ENCODE results near the gene CCND2. TPM values are rescaled to one million over a fixed set of nuclear protein-coding genes. Genes with fewer than 3 reads are reported as not detected.

The CCND2 gene
- total and polyA plus RNA-seq, 5 experiments from 2014 or later = 69.3 to 94.1 (median 89.3) TPM

- H3K4me1 Mint-ChIP-seq = no peaks in the 10 kb centered on the region
- peaks cover 0 to 3% (median 0%) of the 10 kb centered on the region in 3 donors for H3K36me3 Mint-ChIP-seq
- H3K9me3 Mint-ChIP-seq = peaks cover 0 to 5% (median 0%) of the 10 kb centered on the region in 9 donors
- H3K27ac Mint-ChIP-seq = no peak overlapping the region
- no peak overlapping the region for H3K4me3 Mint-ChIP-seq
- DNase-seq = no peak
- peaks cover 0 to 1% (median 0%) of the 10 kb centered on the region in 5 donors for H3K27me3 Mint-ChIP-seq
- no peak for ATAC-seq
- POLR2A ChIA-PET = no interaction called here
These were observed 11.9 kb upstream of the CCND2 start for GRCh38 chr12:4261655-4262054.

- H3K4me3 Mint-ChIP-seq = no peak overlapping the region
- POLR2A ChIA-PET = no interaction called here
- no peak overlapping the region for H3K27ac Mint-ChIP-seq
- no peaks in the 10 kb centered on the region for H3K9me3 Mint-ChIP-seq
- H3K4me1 Mint-ChIP-seq = peaks cover 4 to 11% (median 7%) of the 10 kb centered on the region in 4 donors
- H3K36me3 Mint-ChIP-seq = no peaks in the 10 kb centered on the region
- ATAC-seq (no peak), DNase-seq (no peak)
- peaks cover 0 to 5% (median 0%) of the 10 kb centered on the region in 5 donors for H3K27me3 Mint-ChIP-seq
These were observed 8.3 kb upstream of the CCND2 start for GRCh38 chr12:4265280-4265679.

- ATAC-seq (no peak), DNase-seq (no peak)
- POLR2A ChIA-PET = interaction anchor here (0.7 kb wide), 1 partner anchor 381 kb away, joined by 3 read pairs; no protein-coding TSS in a partner anchor
- no peaks in the 10 kb centered on the region for H3K36me3 Mint-ChIP-seq
- H3K4me3 Mint-ChIP-seq = no peak overlapping the region
- H3K27ac Mint-ChIP-seq = no peak overlapping the region
- no peaks in the 10 kb centered on the region for H3K9me3 Mint-ChIP-seq
- peaks cover 6 to 16% (median 9%) of the 10 kb centered on the region in 4 donors for H3K4me1 Mint-ChIP-seq
- peaks cover 0 to 5% (median 0%) of the 10 kb centered on the region in 5 donors for H3K27me3 Mint-ChIP-seq
These were observed 6.6 kb upstream of the CCND2 start for GRCh38 chr12:4266990-4267389.

DNA sequence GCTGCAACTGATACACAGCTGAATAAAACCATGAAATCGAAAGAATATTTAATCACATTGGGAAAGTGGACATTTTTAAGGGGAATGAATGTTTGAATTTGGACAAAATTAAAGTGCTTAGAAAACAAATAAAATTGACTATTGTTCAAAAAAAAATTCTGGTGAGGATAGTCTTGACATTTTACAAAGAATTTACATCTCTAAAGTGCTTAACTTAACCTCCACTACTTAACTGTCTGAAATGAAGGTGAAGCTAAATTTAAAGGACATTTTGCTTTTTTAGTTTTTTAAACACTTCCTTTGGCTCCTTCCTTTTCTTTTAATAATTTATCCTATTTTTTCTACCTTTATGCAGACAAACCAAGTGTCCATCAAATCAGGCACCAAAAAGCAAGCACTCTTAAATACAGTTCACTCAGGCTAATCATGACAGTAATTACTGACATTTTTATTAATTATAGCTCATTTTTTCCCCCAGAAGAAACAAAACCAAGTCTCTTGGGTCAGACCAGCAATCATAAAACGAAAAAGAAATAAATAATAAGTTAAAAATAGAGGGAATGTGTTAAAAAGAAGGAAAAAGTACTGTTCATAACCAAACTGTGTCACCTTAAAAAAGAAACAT is 5.7 kb upstream of the CCND2 start:
- Mint-ChIP-seq H3K4me1 (peaks cover 8 to 19% (median 13%) of the 10 kb centered on the region in 4 donors), H3K27me3 (peaks cover 0 to 5% (median 0%) of the 10 kb centered on the region in 5 donors), H3K9me3 (no peaks in the 10 kb centered on the region), H3K4me3 (peak overlapping the region in 9 of 10 donors; percentile 11 to 100 (median 98)), H3K27ac (peak overlapping the region in 9 of 10 donors; percentile 97 to 100 (median 99)), H3K36me3 (no peaks in the 10 kb centered on the region)
- POLR2A ChIA-PET = interaction anchor here (0.9 to 6.3 kb wide), 16 partner anchors 9 to 383 kb away, joined by 3 to 53 read pairs (median 8); no protein-coding TSS in a partner anchor
- ATAC-seq = no peak
- DNase-seq = no peak

- no peaks in the 10 kb centered on the region for H3K9me3 Mint-ChIP-seq
- peak in 6 of 10 donors; percentile 8 to 72 (median 54) for DNase-seq
- POLR2A ChIA-PET = interaction anchor here (0.6 to 6.3 kb wide), 34 partner anchors 8 to 516 kb away, joined by 3 to 53 read pairs (median 4); partner anchors contain the start of genes CRACR2A and PARP11
- H3K4me3 Mint-ChIP-seq = peak overlapping the region; percentile 92 to 100 (median 98)
- ATAC-seq = peak; percentile 0 to 1
- peak overlapping the region; percentile 97 to 100 (median 100) for H3K27ac Mint-ChIP-seq
- peaks cover 11 to 26% (median 18%) of the 10 kb centered on the region in 4 donors for H3K4me1 Mint-ChIP-seq
- H3K36me3 Mint-ChIP-seq = no peaks in the 10 kb centered on the region
- H3K27me3 Mint-ChIP-seq = peaks cover 0 to 5% (median 0%) of the 10 kb centered on the region in 5 donors
These were observed 5.0 kb upstream of the CCND2 start for GRCh38 chr12:4268329-4269181.

GRCh38 chr12:4269279-4269991 is 4.1 kb upstream of the CCND2 start:
- peak overlapping the region; percentile 95 to 99 (median 96) for H3K4me3 Mint-ChIP-seq
- no peaks in the 10 kb centered on the region for H3K9me3 Mint-ChIP-seq
- DNase-seq (peak; percentile 83 to 98 (median 94)), ATAC-seq (peak; percentile 46 to 49)
- H3K36me3 Mint-ChIP-seq = no peaks in the 10 kb centered on the region
- POLR2A ChIA-PET = interaction anchor here (0.6 to 6.3 kb wide), 34 partner anchors 7 to 517 kb away, joined by 3 to 53 read pairs (median 4); partner anchors contain the start of genes CRACR2A and PARP11
- H3K27ac Mint-ChIP-seq = peak overlapping the region; percentile 93 to 100 (median 99)
- H3K27me3 Mint-ChIP-seq = peaks cover 0 to 5% (median 0%) of the 10 kb centered on the region in 5 donors
- H3K4me1 Mint-ChIP-seq = peaks cover 11 to 27% (median 18%) of the 10 kb centered on the region in 4 donors

GRCh38 chr12:4270016-4270830 is 3.3 kb upstream of the CCND2 start:
- DNase-seq (peak in 5 of 10 donors; percentile 31 to 59 (median 46)), ATAC-seq (no peak)
- H3K27me3 Mint-ChIP-seq = peaks cover 0 to 5% (median 0%) of the 10 kb centered on the region in 5 donors
- no peaks in the 10 kb centered on the region for H3K9me3 Mint-ChIP-seq
- peaks cover 11 to 29% (median 18%) of the 10 kb centered on the region in 4 donors for H3K4me1 Mint-ChIP-seq
- peak overlapping the region; percentile 95 to 99 (median 96) for H3K4me3 Mint-ChIP-seq
- POLR2A ChIA-PET = interaction anchor here (0.7 to 6.3 kb wide), 28 partner anchors 9 to 397 kb away, joined by 3 to 53 read pairs (median 4); partner anchors contain the start of gene PARP11
- H3K27ac Mint-ChIP-seq = peak overlapping the region; percentile 96 to 100 (median 98)
- no peaks in the 10 kb centered on the region for H3K36me3 Mint-ChIP-seq

- H3K4me3 Mint-ChIP-seq = peak overlapping the region; percentile 95 to 99 (median 96)
- peaks cover 0 to 5% (median 0%) of the 10 kb centered on the region in 5 donors for H3K27me3 Mint-ChIP-seq
- peaks cover 11 to 35% (median 23%) of the 10 kb centered on the region in 4 donors for H3K4me1 Mint-ChIP-seq
- H3K27ac Mint-ChIP-seq = peak overlapping the region; percentile 97 to 100 (median 99)
- peaks cover 0 to 3% (median under 1%) of the 10 kb centered on the region in 3 donors for H3K36me3 Mint-ChIP-seq
- H3K9me3 Mint-ChIP-seq = no peaks in the 10 kb centered on the region
- POLR2A ChIA-PET = interaction anchor here (0.6 to 7.8 kb wide), 28 partner anchors 9 to 397 kb away, joined by 3 to 53 read pairs (median 4); partner anchors contain the start of genes PARP11 and TIGAR
- peak in 4 of 10 donors; percentile 10 to 55 (median 50) for DNase-seq
- ATAC-seq = no peak
These were observed 2.5 kb upstream of the CCND2 start for GRCh38 chr12:4270831-4271716.

- no peaks in the 10 kb centered on the region for H3K9me3 Mint-ChIP-seq
- peaks cover under 1 to 11% (median 2%) of the 10 kb centered on the region in 3 donors for H3K36me3 Mint-ChIP-seq
- DNase-seq (peak; percentile 68 to 97 (median 87)), ATAC-seq (peak; percentile 51 to 67)
- peak overlapping the region; percentile 93 to 99 (median 98) for H3K27ac Mint-ChIP-seq
- H3K4me3 Mint-ChIP-seq = peak overlapping the region; percentile 95 to 99 (median 96)
- POLR2A ChIA-PET = interaction anchor here (0.6 to 7.8 kb wide), 30 partner anchors 14 to 425 kb away, joined by 3 to 53 read pairs (median 4); partner anchors contain the start of genes PARP11 and TIGAR
- peaks cover 0 to 3% (median 0%) of the 10 kb centered on the region in 5 donors for H3K27me3 Mint-ChIP-seq
- peaks cover 18 to 42% (median 30%) of the 10 kb centered on the region in 4 donors for H3K4me1 Mint-ChIP-seq
These were observed 1.7 kb upstream of the CCND2 start for GRCh38 chr12:4271717-4272423.

Measured in naive thymus-derived CD8-positive, alpha-beta T cell (primary cell).